NCI-H2196 (cell line): ENCODE data around the gene OR2J2.
"Not testable (repeated sequence)": the region's sequence is repeated elsewhere in the genome, so short reads cannot be mapped to it uniquely, and the experiment has no call there.

Source experiments
- DNase-seq: peaks from one replicate; lab custom pipeline; 2025; ENCODE audit not compliant: unreplicated experiment; lab: John Stamatoyannopoulos, UW

Gene OR2J2

GRCh38 chr6:29218056-29218455 is 47.3 kb downstream of the OR2J2 start:
- DNase-seq = not testable (repeated sequence)
